ENCODE measurements around the gene TRAF4. TPM values are rescaled to one million over a fixed set of nuclear protein-coding genes. Genes with fewer than 3 reads are reported as not detected.

TRAF4 gene
- total RNA-seq, 1 donor from 2014 or later = 172 TPM

DNA sequence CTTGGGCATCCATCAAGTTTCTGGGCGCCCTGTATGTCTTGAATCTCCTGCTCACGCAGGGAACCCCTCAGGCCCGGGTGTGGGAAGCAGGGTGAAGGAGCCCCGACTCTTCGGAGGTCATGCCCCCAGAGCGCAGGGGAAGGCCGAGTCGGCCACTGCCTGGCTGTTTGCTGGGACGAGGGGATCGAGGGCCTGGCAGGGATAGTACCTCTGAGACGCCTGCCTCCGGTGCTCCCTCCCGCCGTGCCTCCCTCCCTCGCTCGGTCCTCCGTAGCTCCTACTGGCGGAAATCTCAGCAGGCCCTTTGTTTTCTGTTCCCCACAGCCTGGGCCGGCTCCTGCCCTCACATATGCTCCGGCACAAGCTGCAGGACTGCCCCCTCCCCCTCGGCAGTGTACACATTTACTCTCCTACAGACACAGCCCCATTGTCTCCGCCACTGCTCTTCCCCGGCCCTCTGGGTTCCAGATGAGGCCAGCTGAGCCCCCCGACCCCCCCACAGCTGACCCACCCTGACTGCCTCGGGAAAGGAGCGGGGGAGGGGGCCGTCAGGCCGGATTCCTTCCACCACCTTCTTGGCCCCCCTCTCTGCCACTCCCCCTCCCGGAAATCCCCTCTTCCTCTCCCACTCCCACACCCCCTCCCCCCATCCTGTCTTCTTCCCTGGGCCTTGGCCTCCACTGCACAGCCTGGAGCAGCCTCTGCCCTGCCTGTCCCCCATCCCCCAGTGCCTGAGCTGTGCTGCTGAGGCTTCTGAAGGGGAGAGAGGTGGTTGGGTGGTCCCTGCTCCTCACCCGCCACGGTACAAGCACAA lies 1.4 kb downstream of the TRAF4 start:
- Mint-ChIP-seq H3K27ac (ENCODE audit: unreplicated experiment) (peak overlapping the region; percentile 98), H3K9me3 (no peaks in the 10 kb centered on the region), H3K4me1 (peaks cover 36% of the 10 kb centered on the region), H3K27me3 (ENCODE audit: low read depth) (peaks cover 10% of the 10 kb centered on the region), H3K4me3 (peak overlapping the region; percentile 99), H3K36me3 (ENCODE audit: low read depth) (peaks cover 8% of the 10 kb centered on the region)
- DNase-seq (ENCODE audit: low read depth, low spot score) = peak; percentile 79
- TF ChIP-seq, protein P1, sequence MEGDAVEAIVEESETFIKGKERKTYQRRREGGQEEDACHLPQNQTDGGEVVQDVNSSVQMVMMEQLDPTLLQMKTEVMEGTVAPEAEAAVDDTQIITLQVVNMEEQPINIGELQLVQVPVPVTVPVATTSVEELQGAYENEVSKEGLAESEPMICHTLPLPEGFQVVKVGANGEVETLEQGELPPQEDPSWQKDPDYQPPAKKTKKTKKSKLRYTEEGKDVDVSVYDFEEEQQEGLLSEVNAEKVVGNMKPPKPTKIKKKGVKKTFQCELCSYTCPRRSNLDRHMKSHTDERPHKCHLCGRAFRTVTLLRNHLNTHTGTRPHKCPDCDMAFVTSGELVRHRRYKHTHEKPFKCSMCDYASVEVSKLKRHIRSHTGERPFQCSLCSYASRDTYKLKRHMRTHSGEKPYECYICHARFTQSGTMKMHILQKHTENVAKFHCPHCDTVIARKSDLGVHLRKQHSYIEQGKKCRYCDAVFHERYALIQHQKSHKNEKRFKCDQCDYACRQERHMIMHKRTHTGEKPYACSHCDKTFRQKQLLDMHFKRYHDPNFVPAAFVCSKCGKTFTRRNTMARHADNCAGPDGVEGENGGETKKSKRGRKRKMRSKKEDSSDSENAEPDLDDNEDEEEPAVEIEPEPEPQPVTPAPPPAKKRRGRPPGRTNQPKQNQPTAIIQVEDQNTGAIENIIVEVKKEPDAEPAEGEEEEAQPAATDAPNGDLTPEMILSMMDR (conservative IDR thresholded peaks at IDR 0.05) = peak; percentile 11

DNA sequence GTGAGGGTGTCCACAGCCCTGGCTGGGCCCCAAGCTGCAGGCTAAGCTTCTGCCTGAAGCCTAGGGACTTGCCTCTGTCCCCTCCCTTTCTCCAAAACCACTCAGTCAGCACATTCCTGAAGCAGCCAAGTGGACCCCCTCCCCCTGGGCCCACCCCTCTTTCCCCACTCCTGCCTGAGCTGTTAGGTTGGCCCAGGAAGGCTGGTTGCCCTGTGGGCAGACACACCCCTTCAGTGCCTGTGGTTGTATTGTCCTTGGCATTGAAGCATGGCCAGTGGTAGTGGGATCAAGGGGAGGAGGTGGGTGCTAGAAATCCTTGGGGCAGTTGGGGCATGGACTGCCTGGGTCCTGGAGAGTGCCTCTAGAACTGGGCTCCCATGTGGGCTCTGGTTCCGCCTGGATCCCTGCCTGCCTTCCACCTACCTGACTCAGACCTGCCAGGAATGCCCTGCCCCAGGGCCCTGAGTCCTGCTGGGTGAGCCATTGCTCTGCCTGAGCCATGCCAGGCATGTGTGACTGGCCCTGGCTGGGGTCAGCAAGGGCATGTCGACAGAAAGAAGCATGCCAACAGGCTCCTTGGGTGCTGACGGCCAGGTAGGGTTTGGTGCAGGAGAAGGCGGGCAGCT lies 2.1 kb downstream of the TRAF4 start:
- Mint-ChIP-seq H3K27ac (ENCODE audit: unreplicated experiment) (peak overlapping the region; percentile 62), H3K9me3 (no peaks in the 10 kb centered on the region), H3K4me1 (peaks cover 43% of the 10 kb centered on the region), H3K27me3 (ENCODE audit: low read depth) (peaks cover 12% of the 10 kb centered on the region), H3K4me3 (peak overlapping the region; percentile 99), H3K36me3 (ENCODE audit: low read depth) (peaks cover 12% of the 10 kb centered on the region)
- TF ChIP-seq, protein P1 (conservative IDR thresholded peaks at IDR 0.05) = no peak
- no peak for DNase-seq (ENCODE audit: low read depth, low spot score)

GRCh38 chr17:28746611-28747050 lies 2.8 kb downstream of the TRAF4 start:
- TF ChIP-seq, protein P1 (conservative IDR thresholded peaks at IDR 0.05) = no peak
- no peak for DNase-seq (ENCODE audit: low read depth, low spot score)
- H3K4me3 Mint-ChIP-seq = peak overlapping the region; percentile 99
- peaks cover 43% of the 10 kb centered on the region for H3K4me1 Mint-ChIP-seq
- H3K9me3 Mint-ChIP-seq = no peaks in the 10 kb centered on the region
- no peak overlapping the region for H3K27ac Mint-ChIP-seq (ENCODE audit: unreplicated experiment)
- H3K27me3 Mint-ChIP-seq (ENCODE audit: low read depth) = peaks cover 12% of the 10 kb centered on the region
- peaks cover 12% of the 10 kb centered on the region for H3K36me3 Mint-ChIP-seq (ENCODE audit: low read depth)

- no peak overlapping the region for H3K27ac Mint-ChIP-seq (ENCODE audit: unreplicated experiment)
- no peak for DNase-seq (ENCODE audit: low read depth, low spot score)
- peaks cover 12% of the 10 kb centered on the region for H3K27me3 Mint-ChIP-seq (ENCODE audit: low read depth)
- H3K36me3 Mint-ChIP-seq (ENCODE audit: low read depth) = peaks cover 12% of the 10 kb centered on the region
- TF ChIP-seq, protein P1 (conservative IDR thresholded peaks at IDR 0.05) = no peak
- H3K9me3 Mint-ChIP-seq = no peaks in the 10 kb centered on the region
- H3K4me3 Mint-ChIP-seq = peak overlapping the region; percentile 99
- H3K4me1 Mint-ChIP-seq = peaks cover 43% of the 10 kb centered on the region
These were observed 3.4 kb downstream of the TRAF4 start for GRCh38 chr17:28747051-28747691.

DNA sequence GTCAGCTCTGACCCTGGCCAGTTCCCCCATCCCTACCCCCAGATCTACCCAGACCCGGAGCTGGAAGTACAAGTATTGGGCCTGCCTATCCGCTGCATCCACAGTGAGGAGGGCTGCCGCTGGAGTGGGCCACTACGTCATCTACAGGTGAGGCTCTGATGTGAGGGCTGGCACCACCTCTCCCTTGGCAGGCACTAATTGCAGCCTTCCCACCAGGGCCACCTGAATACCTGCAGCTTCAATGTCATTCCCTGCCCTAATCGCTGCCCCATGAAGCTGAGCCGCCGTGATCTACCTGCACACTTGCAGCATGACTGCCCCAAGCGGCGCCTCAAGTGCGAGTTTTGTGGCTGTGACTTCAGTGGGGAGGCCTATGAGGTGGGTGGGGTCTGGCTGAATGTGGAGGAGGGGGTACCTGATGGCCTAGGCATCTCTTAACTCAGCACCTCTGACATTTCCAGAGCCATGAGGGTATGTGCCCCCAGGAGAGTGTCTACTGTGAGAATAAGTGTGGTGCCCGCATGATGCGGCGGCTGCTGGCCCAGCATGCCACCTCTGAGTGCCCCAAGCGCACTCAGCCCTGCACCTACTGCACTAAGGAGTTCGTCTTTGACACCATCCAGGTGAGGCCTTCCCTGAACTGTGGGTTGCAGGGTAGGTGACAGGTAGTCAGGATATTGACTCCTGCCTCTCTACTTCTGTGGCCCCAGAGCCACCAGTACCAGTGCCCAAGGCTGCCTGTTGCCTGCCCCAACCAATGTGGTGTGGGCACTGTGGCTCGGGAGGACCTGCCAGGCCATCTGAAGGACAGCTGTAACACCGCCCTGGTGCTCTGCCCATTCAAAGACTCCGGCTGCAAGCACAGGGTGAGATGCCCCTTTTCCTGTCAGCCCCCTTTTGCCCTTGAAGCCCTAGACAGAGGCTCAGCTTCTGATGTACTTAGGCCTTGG lies 4.3 kb downstream of the TRAF4 start:
- no peak for DNase-seq (ENCODE audit: low read depth, low spot score)
- Mint-ChIP-seq H3K27ac (ENCODE audit: unreplicated experiment) (no peak overlapping the region), H3K4me3 (peak overlapping the region; percentile 67), H3K4me1 (peaks cover 43% of the 10 kb centered on the region), H3K9me3 (no peaks in the 10 kb centered on the region), H3K36me3 (ENCODE audit: low read depth) (peaks cover 16% of the 10 kb centered on the region), H3K27me3 (ENCODE audit: low read depth) (peaks cover 10% of the 10 kb centered on the region)
- TF ChIP-seq, protein P1 (conservative IDR thresholded peaks at IDR 0.05) = no peak
